Common myeloid progenitor, CD34-positive (primary cell): ENCODE results near the gene FGF12.

Source experiments
- CTCF ChIA-PET: fragments of 350-600 bp; sonication (Branson Sonifier 250); formaldehyde crosslinking; loops from one replicate; lab custom pipeline; 2021; ENCODE audit warnings: antibody characterized with exemption; lab: Charles Lee
- POLR2A ChIA-PET: fragments of 350-600 bp; sonication (Branson Sonifier 250); formaldehyde crosslinking; loops from one replicate; lab custom pipeline; 2021; ENCODE audit warnings: antibody characterized with exemption; lab: Charles Lee
- DNase-seq, 3 donors: peaks; one replicate each; pipeline versions ENCODE4 v3.0.0 to v3.0.0-alpha.2; 2013
- H3K27ac ChIP-seq, 2 experiments: 1 replicate in 1 of 2; 2 replicates in 1 of 2; pipeline ENCODE4 v1.7.0; 2013; ENCODE audit warnings: inconsistent platforms in 2 of 2, low read length in 2 of 2, mild to moderate bottlenecking in 2 of 2, low read depth in 1 of 2, moderate library complexity in 1 of 2; ENCODE audit not compliant: severe bottlenecking in 2 of 2, insufficient read depth in 1 of 2, poor library complexity in 1 of 2
- H3K27me3 ChIP-seq, 5 experiments: replicated peaks in 2 of 5; 1 replicate in 3 of 5; 2 replicates in 2 of 5; pipeline versions ENCODE4 v1.6.1 to v1.7.0; 2013; ENCODE audit warnings: low read length in 4 of 5, mild to moderate bottlenecking in 2 of 5, moderate library complexity in 2 of 5, inconsistent platforms in 1 of 5; ENCODE audit not compliant: insufficient read depth in 5 of 5, control insufficient read depth in 4 of 5
- H3K36me3 ChIP-seq, 4 experiments: 1 replicate in 2 of 4; 2 replicates in 2 of 4; pipeline versions ENCODE4 v1.6.1 to v1.7.0; 2013; ENCODE audit warnings: low read length in 3 of 4, control low read depth in 1 of 4, mild to moderate bottlenecking in 1 of 4; ENCODE audit not compliant: control insufficient read depth in 4 of 4, insufficient read depth in 4 of 4
- H3K4me1 ChIP-seq, 4 experiments: 1 replicate in 3 of 4; 2 replicates in 1 of 4; pipeline versions ENCODE4 v1.6.1 to v1.7.1; 2013; ENCODE audit warnings: low read length in 3 of 4, mild to moderate bottlenecking in 3 of 4, control low read depth in 1 of 4, inconsistent platforms in 1 of 4, moderate library complexity in 1 of 4; ENCODE audit not compliant: control insufficient read depth in 4 of 4, insufficient read depth in 4 of 4; ENCODE audit errors: control extremely low read depth in 1 of 4
- H3K4me3 ChIP-seq, 7 experiments: 1 replicate in 4 of 7; 2 replicates in 3 of 7; pipeline versions ENCODE4 v1.5.1 to v1.7.0; 2013; ENCODE audit warnings: mild to moderate bottlenecking in 7 of 7, low read length in 6 of 7, moderate library complexity in 6 of 7, inconsistent platforms in 2 of 7, low read depth in 2 of 7, control low read depth in 1 of 7; ENCODE audit not compliant: insufficient read depth in 4 of 7, control insufficient read depth in 1 of 7; ENCODE audit errors: extremely low read depth in 1 of 7
- H3K9me3 ChIP-seq, 5 experiments: 1 replicate in 4 of 5; 2 replicates in 1 of 5; pipeline versions ENCODE4 v1.6.1 to v1.7.1; 2013; ENCODE audit warnings: low read length in 4 of 5, mild to moderate bottlenecking in 2 of 5, inconsistent platforms in 1 of 5, low read depth in 1 of 5, moderate library complexity in 1 of 5; ENCODE audit not compliant: control insufficient read depth in 4 of 5, insufficient read depth in 2 of 5; ENCODE audit errors: control extremely low read depth in 1 of 5
- WGBS: methylation state at CpG from one replicate; pipeline ENCODE4 v1.1.5; 2013; ENCODE audit not compliant: insufficient coverage; 5-methylcytosine and 5-hydroxymethylcytosine counted together

FGF12 gene

DNA sequence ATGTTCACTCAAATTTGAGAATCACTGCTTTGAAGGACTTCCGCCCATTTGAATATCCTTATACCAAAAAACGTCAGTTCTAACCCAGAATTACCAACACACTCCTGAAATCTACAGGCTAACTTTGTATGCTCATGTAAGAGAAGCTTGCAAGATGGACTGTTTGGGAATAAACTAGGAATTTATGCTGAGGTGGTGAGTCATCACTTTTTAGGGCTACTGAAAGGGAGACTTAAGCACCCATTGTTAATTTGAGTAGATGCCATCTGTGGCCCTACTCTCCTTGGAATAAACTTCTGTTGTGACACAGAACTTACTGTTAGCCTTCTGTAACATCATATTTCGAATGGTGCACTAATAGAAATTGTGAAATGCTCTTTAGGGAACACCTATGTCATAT, 74.6 kb downstream of the FGF12 start:
- Histone ChIP-seq H3K4me1 (no peaks in the 10 kb centered on the region), H3K27ac (no peak overlapping the region), H3K4me3 (no peak overlapping the region), H3K9me3 (no peaks in the 10 kb centered on the region), H3K36me3 (no peaks in the 10 kb centered on the region), H3K27me3 (peaks cover 0 to 3% (median 0%) of the 10 kb centered on the region in 5 experiments)
- DNase-seq, result no peak
- no CpG with 5 or more reads among the region's 3 CpGs for WGBS
- ChIA-PET POLR2A (no interaction called here), CTCF (no interaction called here)

DNA sequence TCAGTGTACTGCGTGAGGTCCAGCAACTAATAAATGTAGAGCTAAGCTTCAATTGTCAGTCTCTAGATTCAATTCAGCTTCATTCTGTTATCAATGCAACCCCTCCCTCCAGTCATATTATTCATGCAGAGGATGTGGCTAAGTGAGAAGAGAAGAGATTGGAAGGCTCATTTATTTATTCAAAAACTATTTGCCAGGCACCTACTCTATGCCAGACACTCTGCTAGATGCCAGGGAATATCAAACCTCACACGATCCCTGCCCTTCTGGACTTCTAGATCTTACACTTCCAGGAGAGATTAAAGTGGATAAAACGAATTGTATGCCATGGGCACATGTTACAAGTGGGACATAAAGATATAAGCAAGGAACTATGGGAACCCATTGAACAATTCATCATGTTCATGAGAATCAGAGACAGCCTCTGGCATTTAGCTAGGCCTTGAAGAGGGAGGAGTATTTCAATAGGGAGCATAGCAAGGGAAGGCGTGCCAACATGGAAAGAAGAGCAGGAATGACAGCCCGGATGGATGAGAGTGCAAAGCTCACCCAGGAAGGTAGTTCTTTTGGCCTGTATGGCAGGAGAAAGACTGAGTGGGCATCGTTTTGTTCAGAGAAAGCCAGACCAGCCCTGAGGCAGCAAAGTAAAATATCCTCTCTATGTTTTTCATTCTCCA, 75.4 kb downstream of the FGF12 start:
- no peaks in the 10 kb centered on the region for H3K4me1 ChIP-seq

DNA sequence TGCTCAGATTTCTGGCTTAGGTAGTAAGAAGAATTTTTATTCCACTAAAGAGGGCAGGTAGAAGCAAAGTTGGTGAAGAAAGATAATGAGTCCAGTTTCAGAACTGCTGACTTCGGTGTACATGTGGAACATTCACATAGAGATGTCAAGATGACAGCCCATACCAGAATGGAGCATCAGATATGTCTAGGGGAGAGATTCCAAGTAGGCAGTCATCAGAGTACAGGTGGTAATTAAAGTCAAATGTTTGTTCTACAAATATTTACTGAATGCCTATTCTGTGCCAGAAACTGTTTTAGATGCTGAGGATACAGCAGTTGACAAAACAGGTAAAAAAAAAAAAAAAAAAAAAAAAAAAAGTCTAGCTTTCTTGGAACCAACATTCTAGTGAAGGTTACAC, 81.9 kb downstream of the FGF12 start:
- DNase-seq, result no peak
- Histone ChIP-seq H3K27ac (no peak overlapping the region), H3K27me3 (no peaks in the 10 kb centered on the region), H3K4me3 (no peak overlapping the region), H3K9me3 (no peaks in the 10 kb centered on the region), H3K4me1 (no peaks in the 10 kb centered on the region), H3K36me3 (no peaks in the 10 kb centered on the region)
- CTCF ChIA-PET, result no interaction called here
- POLR2A ChIA-PET, result no interaction called here
- WGBS, result 40% methylated on average over 1 of the region's 1 CpG

More for the DNA sequence above, 75.4 kb downstream of the FGF12 start:
- Histone ChIP-seq H3K36me3 (no peaks in the 10 kb centered on the region), H3K9me3 (no peaks in the 10 kb centered on the region), H3K4me3 (no peak overlapping the region), H3K27ac (no peak overlapping the region), H3K27me3 (peaks cover 0 to 3% (median 0%) of the 10 kb centered on the region in 5 experiments)
- WGBS, result 90% methylated on average over 5 of the region's 6 CpGs
- ChIA-PET POLR2A (no interaction called here), CTCF (no interaction called here)
- DNase-seq, result no peak

DNA sequence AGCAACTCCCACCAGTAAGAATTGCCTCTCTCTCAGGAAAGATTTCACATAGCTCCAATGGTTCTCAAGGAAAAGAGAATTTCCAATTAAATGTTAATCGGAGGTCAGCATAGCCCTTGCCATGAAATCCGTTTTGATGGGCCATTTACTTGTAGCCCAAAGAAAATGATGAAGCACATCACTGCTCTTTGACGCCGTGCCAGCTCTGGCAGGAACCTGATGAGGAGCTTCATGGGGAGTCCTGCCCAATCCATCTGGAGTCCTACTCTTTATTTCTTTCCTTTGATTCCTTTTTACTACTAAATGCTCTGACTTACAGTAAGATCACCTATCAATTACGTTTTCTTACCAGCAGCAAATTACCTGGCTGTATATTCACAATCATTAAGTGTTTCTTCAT, 84.7 kb downstream of the FGF12 start:
- POLR2A ChIA-PET, result no interaction called here
- Histone ChIP-seq H3K4me3 (no peak overlapping the region), H3K27ac (no peak overlapping the region), H3K27me3 (no peaks in the 10 kb centered on the region), H3K36me3 (no peaks in the 10 kb centered on the region), H3K9me3 (no peaks in the 10 kb centered on the region), H3K4me1 (no peaks in the 10 kb centered on the region)
- 85% methylated on average over 4 of the region's 5 CpGs for WGBS
- CTCF ChIA-PET, result no interaction called here
- DNase-seq, result no peak

- H3K36me3 ChIP-seq, result no peaks in the 10 kb centered on the region
Observed at GRCh38 chr3:192641919-192642318, 85.4 kb downstream of the FGF12 start.

DNA sequence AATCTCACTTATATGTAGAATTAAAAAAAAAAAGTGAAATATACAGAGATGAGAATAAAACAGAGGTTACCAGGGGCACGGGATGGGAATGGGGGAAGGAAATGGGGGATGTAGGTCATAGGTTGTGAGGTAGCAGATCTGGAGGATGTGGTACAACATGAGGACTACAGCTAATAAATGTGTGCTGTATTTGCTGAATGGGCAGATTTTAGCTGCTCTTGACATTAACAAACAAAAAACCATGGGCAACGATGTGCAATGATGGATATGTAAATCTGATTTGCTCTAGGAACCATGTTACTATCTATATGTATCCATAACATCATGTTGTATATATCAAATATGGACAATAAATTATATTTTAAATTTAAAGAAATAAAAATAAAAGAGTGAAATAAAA, 87.4 kb downstream of the FGF12 start:
- Histone ChIP-seq H3K4me1 (no peaks in the 10 kb centered on the region), H3K4me3 (no peak overlapping the region), H3K27ac (no peak overlapping the region), H3K9me3 (no peaks in the 10 kb centered on the region), H3K27me3 (no peaks in the 10 kb centered on the region), H3K36me3 (no peaks in the 10 kb centered on the region)
- no peak for DNase-seq
- ChIA-PET POLR2A (no interaction called here), CTCF (no interaction called here)
- 80% methylated on average over 1 of the region's 2 CpGs for WGBS

More at GRCh38 chr3:192641919-192642318, 85.4 kb downstream of the FGF12 start:
- CTCF ChIA-PET, result no interaction called here
- no peak for DNase-seq
- POLR2A ChIA-PET, result no interaction called here
- Histone ChIP-seq H3K27me3 (no peaks in the 10 kb centered on the region), H3K9me3 (no peaks in the 10 kb centered on the region), H3K4me1 (no peaks in the 10 kb centered on the region), H3K27ac (no peak overlapping the region), H3K4me3 (no peak overlapping the region)
- 83% methylated on average over 4 of the region's 6 CpGs for WGBS

DNA sequence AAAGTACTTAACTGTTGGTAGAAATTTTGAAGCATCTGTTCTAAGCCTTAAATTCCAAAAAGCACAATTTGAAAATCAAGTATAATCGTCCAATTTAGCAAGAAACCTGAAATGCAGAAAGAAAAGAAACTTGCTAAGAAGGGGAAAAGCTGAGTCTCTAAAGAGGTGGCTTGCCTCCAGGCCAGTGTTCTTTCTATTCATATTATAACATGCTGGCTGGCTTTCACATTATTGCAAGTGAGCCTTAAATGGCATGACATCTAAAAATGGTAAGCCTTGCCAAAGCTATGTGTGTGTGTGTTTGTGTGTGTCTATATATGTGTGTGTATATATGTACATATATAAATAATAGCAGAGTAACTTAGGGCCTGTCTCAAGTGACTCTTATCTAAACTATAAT, 89.5 kb downstream of the FGF12 start:
- ChIA-PET POLR2A (no interaction called here), CTCF (interaction anchor here (1.5 kb wide), 1 partner anchor 11 kb away, joined by 3 read pairs; no protein-coding TSS in a partner anchor)
- no peak for DNase-seq
- Histone ChIP-seq H3K4me1 (no peaks in the 10 kb centered on the region), H3K4me3 (no peak overlapping the region), H3K36me3 (no peaks in the 10 kb centered on the region), H3K9me3 (no peaks in the 10 kb centered on the region), H3K27ac (no peak overlapping the region), H3K27me3 (no peaks in the 10 kb centered on the region)
- WGBS, result no CpG with 5 or more reads among the region's 1 CpG
